H1 (cell line): ENCODE measurements around the gene MLH3.

Source experiments
- CTCF ChIP-seq, 3 experiments: IDR thresholded peaks; 1 replicate in 2 of 3; 2 replicates in 1 of 3; pipeline versions ENCODE4 v1.5.1 to v1.6.1; 2011; ENCODE audit warnings: low read length in 3 of 3, mild to moderate bottlenecking in 3 of 3, inconsistent platforms in 2 of 3, low read depth in 1 of 3, moderate library complexity in 1 of 3; ENCODE audit not compliant: insufficient read depth in 1 of 3; ENCODE audit errors: control extremely low read depth in 1 of 3
- EGR1 ChIP-seq: IDR thresholded peaks from 2 replicates; pipeline ENCODE4 v1.6.1; 2011; ENCODE audit warnings: low read depth, low read length, borderline replicate concordance
- EP300 ChIP-seq, 2 experiments: IDR thresholded peaks; 1 replicate in 1 of 2; 2 replicates in 1 of 2; pipeline ENCODE4 v1.6.1; 2011 to 2012; ENCODE audit warnings: low read depth in 2 of 2, low read length in 2 of 2, mild to moderate bottlenecking in 2 of 2, borderline replicate concordance in 1 of 2, inconsistent platforms in 1 of 2, moderate library complexity in 1 of 2
- EZH2 ChIP-seq: fragments of 200-600 bp; sonication (generic); IDR thresholded peaks from 2 replicates; pipeline ENCODE4 v1.7.1; 2012; ENCODE audit warnings: low read depth, mild to moderate bottlenecking, moderate library complexity, low read length, inconsistent platforms; ENCODE audit not compliant: severe bottlenecking
- HDAC2 ChIP-seq, 2 experiments: fragments of 300-600 bp in 1 of 2; sonication (generic) in 1 of 2; IDR thresholded peaks; 2 replicates each; pipeline ENCODE4 v1.6.1; 2011 to 2012; ENCODE audit warnings: low read depth in 2 of 2, low read length in 2 of 2, mild to moderate bottlenecking in 2 of 2, moderate library complexity in 2 of 2, borderline replicate concordance in 1 of 2, inconsistent platforms in 1 of 2
- JUN ChIP-seq: IDR thresholded peaks from 2 replicates; pipeline ENCODE4 v1.6.1; 2011; ENCODE audit warnings: low read depth, mild to moderate bottlenecking, improper control_type of control experiment, low read length
- MAX ChIP-seq: IDR thresholded peaks from 2 replicates; pipeline ENCODE4 v1.6.1; 2012; ENCODE audit warnings: inconsistent platforms
- RFX5 ChIP-seq: IDR thresholded peaks from 2 replicates; pipeline ENCODE4 v1.6.1; 2011; ENCODE audit warnings: low read depth, low read length, improper control_type of control experiment, borderline replicate concordance
- SIRT6 ChIP-seq: IDR thresholded peaks from one replicate; pipeline ENCODE4 v1.7.1; 2012; ENCODE audit warnings: low read length, inconsistent platforms
- SP1 ChIP-seq: IDR thresholded peaks from 2 replicates; pipeline ENCODE4 v1.6.1; 2011; ENCODE audit warnings: low read depth, low read length
- TAF7 ChIP-seq: optimal IDR thresholded peaks from 2 replicates; pipeline ENCODE3; 2011; ENCODE audit warnings: low read depth, mild to moderate bottlenecking, inconsistent platforms, low read length, moderate library complexity, borderline replicate concordance

DNA sequence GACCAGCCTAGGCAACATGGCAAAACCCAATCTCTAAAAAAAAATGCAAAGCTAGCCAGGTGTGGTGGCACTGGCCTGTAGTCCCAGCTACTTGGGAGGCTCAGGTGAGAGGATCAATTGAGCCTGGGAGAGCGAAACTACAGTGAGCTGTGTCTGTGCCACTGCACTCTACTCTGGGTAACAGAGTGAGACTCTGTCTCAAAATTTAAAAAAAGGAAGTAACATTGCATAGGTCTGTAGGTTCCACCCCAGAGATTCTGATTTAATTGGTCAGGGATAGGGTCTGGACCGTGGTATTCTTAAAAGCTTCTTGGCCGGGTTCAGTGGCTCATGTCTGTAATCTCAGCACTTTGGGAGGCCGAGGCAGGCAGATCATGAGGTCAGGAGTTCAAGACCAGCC lies 44.4 kb upstream of the MLH3 start:
- TF ChIP-seq CTCF (IDR thresholded peaks at IDR 0.05; ENCODE audit: control extremely low read depth in 1 of 3, insufficient read depth in 1 of 3, low read depth in 1 of 3, low read length in 3 of 3) (no peak), SP1 (no peak), JUN (no peak), EP300 (IDR thresholded peaks at IDR 0.05; ENCODE audit: borderline replicate concordance in 1 of 2, low read depth in 2 of 2, low read length in 2 of 2) (no peak), EZH2 (no peak), SIRT6 (no peak), RFX5 (no peak), EGR1 (no peak), TAF7 (no peak), MAX (no peak), HDAC2 (IDR thresholded peaks at IDR 0.05; ENCODE audit: borderline replicate concordance in 1 of 2, low read depth in 2 of 2, low read length in 2 of 2) (no peak)
